Heart left ventricle (tissue), 16 donors: Measurements from ENCODE around the gene UST. TPM values are rescaled to one million over a fixed set of nuclear protein-coding genes. Genes with fewer than 3 reads are reported as not detected.
"Not testable (repeated sequence)": the region's sequence is repeated elsewhere in the genome, so short reads cannot be mapped to it uniquely, and the experiment has no call there.

Experiments used
- ATAC-seq, 4 donors: fragments of 200-7000 bp; cut with Tn5 transposase; one replicate each; pipeline ENCODE4 v1.9.1; 2020 to 2022; ENCODE audit warnings: moderate library complexity in 4 of 4, mild to moderate bottlenecking in 3 of 4, moderate number of reproducible peaks in 1 of 4
- DNase-seq, 5 donors: peaks; one replicate each; pipeline ENCODE4 v3.0.0-alpha.2; 2020
- H3K27ac ChIP-seq, 12 donors: fragments of 200-600 bp; sonication (generic) in 4 of 12; one replicate each; pipeline versions ENCODE4 v1.5.0 to v1.8.0; 2016 to 2022; ENCODE audit warnings: mild to moderate bottlenecking in 2 of 12
- H3K27me3 ChIP-seq, 9 donors: fragments of 200-600 bp; sonication (generic) in 2 of 9; one replicate each; pipeline versions ENCODE4 v1.5.1 to v1.8.0; 2016 to 2022; ENCODE audit warnings: mild to moderate bottlenecking in 3 of 9
- H3K36me3 ChIP-seq, 9 donors: fragments of 200-600 bp; sonication (generic) in 2 of 9; one replicate each; pipeline versions ENCODE4 v1.5.0 to v1.8.0; 2018 to 2022; ENCODE audit warnings: mild to moderate bottlenecking in 2 of 9
- H3K4me1 ChIP-seq, 12 donors: fragments of 200-600 bp; sonication (generic) in 4 of 12; one replicate each; pipeline versions ENCODE4 v1.5.0 to v1.8.0; 2016 to 2022; ENCODE audit warnings: mild to moderate bottlenecking in 3 of 12
- H3K4me3 ChIP-seq, 12 donors: fragments of 200-600 bp; sonication (generic) in 4 of 12; one replicate each; pipeline versions ENCODE4 v1.5.0 to v1.8.0; 2017 to 2022; ENCODE audit warnings: mild to moderate bottlenecking in 9 of 12, moderate library complexity in 4 of 12
- H3K9me3 ChIP-seq, 12 donors: fragments of 200-600 bp; sonication (generic) in 4 of 12; one replicate each; pipeline versions ENCODE4 v1.5.0 to v1.8.0; 2016 to 2022; ENCODE audit warnings: mild to moderate bottlenecking in 1 of 12
- POLR2A ChIP-seq, 2 donors: fragments of 450-650 bp; IDR thresholded peaks; one replicate each; pipeline ENCODE4 v1.6.1; 2017; ENCODE audit warnings: antibody characterized with exemption in 2 of 2, mild to moderate bottlenecking in 2 of 2, moderate library complexity in 2 of 2
- WGBS, 4 donors: extraction: QIAGEN DNeasy Blood & Tissue Kit in 2 of 4; methylation state at CpG; one replicate each; pipeline versions ENCODE4 v1.1.5 to v1.1.7; 2013 to 2018; 5-methylcytosine and 5-hydroxymethylcytosine counted together
- intact Hi-C, 10 donors: fragments of 100-400 bp; cut with DNase I; formaldehyde crosslinking; loops; one replicate each; pipeline versions ENCODE4 v1.11.1 to v1.14.2; 2022
- polyA plus RNA-seq, 2 donors: library from polyadenylated mRNA; stranded (reverse); fragments of 200-250 nt; gene quantifications; one replicate each; pipeline ENCODE4 v1.2.3, GENCODE V29; 2013
- total RNA-seq, 9 donors: library from RNA; depleted of rRNA in 2 of 9; stranded (reverse); fragments of >200 nt in 2 of 9; fragmentation: NEBNext Ultra II Directional in 3 of 9; extraction: Animal tissue kit (Norgen Biotek cat#: 25700) in 3 of 9; gene quantifications; one replicate each; pipeline versions ENCODE4 v1.1.0 to v1.2.4, GENCODE V29; 2016 to 2023
- TF ChIP-seq, protein P1 (sequence below), 12 donors: fragments of 200-600 bp; sonication (generic) in 4 of 12; IDR thresholded peaks; one replicate each; pipeline versions ENCODE4 v1.5.0 to v1.8.0; 2018 to 2022; ENCODE audit warnings: antibody characterized with exemption in 12 of 12, mild to moderate bottlenecking in 5 of 12
- donor health status: ischemic (EF 13 %, LVEDD 7.1; RV severe dilation, severe dysfunction).
- donor health status: healthy with polysubstance abuse.
- donor health status: DM: no; HTN: yes; CAD: no.
- donor health status: DM: no; HTN: no; CAD: no.
- donor health status: ischemic (EF 25% LVEDD 6.9; RV normal size, moderate dysfunction).
- donor health status: ischemic (EF 25% LVEDD 5.7; RV mildly dilated, moderate dysfunction).
- donor health status: healthy.
- donor health status: DM: yes; HTN: yes; CAD: no.
- donor health status: ischemic (EF 35%, LVEDD 5.7; RV mildly dilated, moderate dysfunction).
- donor health status: nonischemic (EF 11% LVEDD 7.7; RV severe dilation, severe dysfunction).
- donor health status: DM: yes; HTN: yes; CAD: no.
- donor health status: PGD.
- donor health status: ischemic (EF 29% LVEDD 5.4; RV normal size, mild dysfunction).
- donor health status: nonischemic (EF 23%, LVEDD 6.1; RV moderate dilation, normal function).

Gene UST
- total and polyA plus RNA-seq, 11 donors = 1.1 to 5.8 (median 2.7) TPM

GRCh38 chr6:148776321-148777308 lies 29.8 kb downstream of the UST start:
- TF ChIP-seq POLR2A (IDR thresholded peaks at IDR 0.05) = no peak
- TF ChIP-seq, protein P1, sequence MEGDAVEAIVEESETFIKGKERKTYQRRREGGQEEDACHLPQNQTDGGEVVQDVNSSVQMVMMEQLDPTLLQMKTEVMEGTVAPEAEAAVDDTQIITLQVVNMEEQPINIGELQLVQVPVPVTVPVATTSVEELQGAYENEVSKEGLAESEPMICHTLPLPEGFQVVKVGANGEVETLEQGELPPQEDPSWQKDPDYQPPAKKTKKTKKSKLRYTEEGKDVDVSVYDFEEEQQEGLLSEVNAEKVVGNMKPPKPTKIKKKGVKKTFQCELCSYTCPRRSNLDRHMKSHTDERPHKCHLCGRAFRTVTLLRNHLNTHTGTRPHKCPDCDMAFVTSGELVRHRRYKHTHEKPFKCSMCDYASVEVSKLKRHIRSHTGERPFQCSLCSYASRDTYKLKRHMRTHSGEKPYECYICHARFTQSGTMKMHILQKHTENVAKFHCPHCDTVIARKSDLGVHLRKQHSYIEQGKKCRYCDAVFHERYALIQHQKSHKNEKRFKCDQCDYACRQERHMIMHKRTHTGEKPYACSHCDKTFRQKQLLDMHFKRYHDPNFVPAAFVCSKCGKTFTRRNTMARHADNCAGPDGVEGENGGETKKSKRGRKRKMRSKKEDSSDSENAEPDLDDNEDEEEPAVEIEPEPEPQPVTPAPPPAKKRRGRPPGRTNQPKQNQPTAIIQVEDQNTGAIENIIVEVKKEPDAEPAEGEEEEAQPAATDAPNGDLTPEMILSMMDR (IDR thresholded peaks at IDR 0.05) = no peak
- Histone ChIP-seq H3K27me3 (no peaks in the 10 kb centered on the region), H3K9me3 (no peaks in the 10 kb centered on the region), H3K36me3 (no peaks in the 10 kb centered on the region), H3K4me3 (peak overlapping the region in 4 of 12 donors; percentile 3 to 39 (median 21)), H3K4me1 (peaks cover 0 to 17% (median under 1%) of the 10 kb centered on the region in 12 donors), H3K27ac (peak overlapping the region in 3 of 12 donors; percentile 7 to 32 (median 8))
- intact Hi-C loops = no loop called here
- 65 to 71% (median 68%) methylated on average over 15 of the region's 15 CpGs for WGBS, 4 donors
- DNase-seq (no peak), ATAC-seq (peak in 2 of 4 donors; percentile 41 to 49)

- DNase-seq (peak in 1 of 5 donors; percentile 29), ATAC-seq (peak in 3 of 4 donors; percentile 38 to 79 (median 50))
- Histone ChIP-seq H3K27me3 (no peaks in the 10 kb centered on the region), H3K4me3 (no peak overlapping the region), H3K27ac (peak overlapping the region in 1 of 12 donors; percentile 40), H3K36me3 (no peaks in the 10 kb centered on the region), H3K4me1 (peaks cover 0 to 24% (median 1%) of the 10 kb centered on the region in 12 donors), H3K9me3 (no peaks in the 10 kb centered on the region)
- 67 to 77% (median 69%) methylated on average over 6 of the region's 6 CpGs for WGBS, 4 donors
- TF ChIP-seq POLR2A (IDR thresholded peaks at IDR 0.05) = no peak
- TF ChIP-seq, protein P1 (IDR thresholded peaks at IDR 0.05) = no peak
- intact Hi-C loops = no loop called here
Observed at GRCh38 chr6:148779142-148779562, 32.3 kb downstream of the UST start.

- H3K27me3 ChIP-seq, H3K36me3 ChIP-seq, H3K27ac ChIP-seq, H3K9me3 ChIP-seq, intact Hi-C loops, ATAC-seq, H3K4me3 ChIP-seq, DNase-seq: not testable (repeated sequence)
- WGBS, 4 donors = 97 to 100% (median 98%) methylated on average over 1 of the region's 1 CpG
- peaks cover 0 to 24% (median 1%) of the 10 kb centered on the region in 12 donors for H3K4me1 ChIP-seq
Observed at GRCh38 chr6:148780423-148780822, 33.6 kb downstream of the UST start.

DNA sequence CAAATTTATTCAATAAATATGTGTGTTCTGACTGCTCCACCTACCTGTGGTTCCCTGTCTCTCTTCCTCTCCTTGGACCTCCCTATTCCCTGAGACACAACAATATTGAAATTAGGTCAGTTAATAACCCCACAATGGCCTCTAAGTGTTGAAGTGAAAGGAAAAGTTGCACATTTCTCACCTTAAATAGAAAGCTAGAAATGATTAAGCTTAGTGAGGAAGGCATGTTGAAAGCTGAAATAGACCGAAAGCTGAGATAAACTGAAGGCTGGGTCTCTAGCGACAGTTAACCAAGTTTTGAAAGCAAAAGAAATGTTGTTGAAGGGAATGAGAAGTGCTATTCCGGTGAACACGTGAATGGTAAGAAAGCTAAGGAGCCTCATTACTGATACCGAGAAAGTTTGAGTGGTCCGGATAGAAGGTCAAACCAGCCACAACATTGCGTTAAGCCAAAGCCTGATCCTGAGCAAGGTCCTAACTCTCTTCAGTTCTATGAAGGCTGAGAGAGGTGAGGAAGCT lies 34.1 kb downstream of the UST start:
- Histone ChIP-seq H3K27me3 (no peaks in the 10 kb centered on the region), H3K27ac (peak overlapping the region in 1 of 12 donors; percentile 16), H3K36me3 (no peaks in the 10 kb centered on the region), H3K4me3 (peak overlapping the region in 1 of 12 donors; percentile 14), H3K9me3 (no peaks in the 10 kb centered on the region), H3K4me1 (peaks cover 0 to 24% (median under 1%) of the 10 kb centered on the region in 12 donors)
- 49 to 63% (median 54%) methylated on average over 7 of the region's 7 CpGs for WGBS, 4 donors
- no peak for ATAC-seq
- no peak for TF ChIP-seq POLR2A (IDR thresholded peaks at IDR 0.05)
- TF ChIP-seq, protein P1 (IDR thresholded peaks at IDR 0.05) = no peak
- intact Hi-C loops = no loop called here
- no peak for DNase-seq
